Left renal pelvis (tissue), 4 donors: ENCODE measurements around the gene THBS4. TPM values are rescaled to one million over a fixed set of nuclear protein-coding genes. Genes with fewer than 3 reads are reported as not detected.
"Not testable (repeated sequence)": the region's sequence is repeated elsewhere in the genome, so short reads cannot be mapped to it uniquely, and the experiment has no call there.

ENCODE experiments used
- DNase-seq, 4 donors: peaks; one replicate each; pipeline ENCODE4 v3.0.0-alpha.2; 2013; ENCODE audit warnings: low read depth in 4 of 4, low spot score in 3 of 4
- polyA plus RNA-seq, 4 donors: library from polyadenylated mRNA; unstranded; fragments of 120-200 nt; gene quantifications; one replicate each; pipeline ENCODE4 v1.2.1, GENCODE V29; 2013; ENCODE audit not compliant: insufficient read length in 4 of 4

The THBS4 gene
- polyA plus RNA-seq, 4 donors, result 10.5 to 14.5 (median 12.1) TPM

DNA sequence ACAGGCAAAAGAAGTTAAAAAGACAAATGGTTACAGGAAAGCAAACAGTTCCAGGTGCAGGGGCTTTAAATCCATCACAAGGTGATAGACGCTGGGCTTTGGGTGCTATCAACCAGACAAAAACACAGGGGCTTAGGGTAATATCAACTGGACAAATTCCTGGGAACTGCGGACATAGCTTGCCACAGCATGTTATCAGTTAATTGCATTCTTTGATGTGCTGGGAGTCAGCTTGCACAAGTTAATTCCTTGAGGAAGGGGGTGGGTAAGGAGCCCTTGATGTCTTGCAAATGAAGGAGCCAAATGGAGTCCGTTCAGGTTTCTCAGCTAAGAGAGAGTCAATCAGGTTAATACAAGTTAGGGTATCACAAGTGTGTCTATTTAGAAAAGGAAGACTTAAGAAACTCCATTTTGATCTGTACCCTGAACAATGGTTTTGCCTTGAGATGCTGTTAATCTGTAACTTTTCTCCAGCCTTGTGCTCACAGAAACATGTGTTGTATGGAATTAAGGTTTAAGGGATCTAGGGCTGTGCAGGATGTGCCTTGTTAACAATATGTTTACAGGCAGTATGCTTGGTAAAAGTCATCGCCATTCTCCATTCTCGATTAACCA is 76.3 kb downstream of the THBS4 start:
- not testable (repeated sequence) for DNase-seq

- DNase-seq, result no peak
Observed at GRCh38 chr5:80114860-80115259, 79.7 kb downstream of the THBS4 start.

DNA sequence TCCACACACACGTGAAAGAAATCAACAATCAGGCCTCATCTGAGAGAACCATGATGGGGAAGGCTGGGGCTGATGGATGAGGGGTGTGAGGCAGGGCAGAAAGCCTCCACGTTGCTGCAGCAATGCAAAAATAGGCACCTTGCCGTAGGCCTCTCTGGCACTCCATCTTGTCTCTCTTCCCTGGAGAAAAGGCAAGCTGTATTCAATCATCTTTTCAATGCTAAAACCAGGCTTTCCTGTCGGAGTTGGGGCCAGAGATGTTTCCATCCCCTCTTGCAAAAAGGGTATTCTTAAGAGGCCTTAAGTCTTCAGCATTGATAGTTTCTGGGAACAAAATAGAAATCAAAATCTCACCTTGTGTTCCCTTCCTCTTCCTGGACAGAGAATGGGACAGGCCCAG is 80.9 kb downstream of the THBS4 start:
- DNase-seq, result no peak

DNA sequence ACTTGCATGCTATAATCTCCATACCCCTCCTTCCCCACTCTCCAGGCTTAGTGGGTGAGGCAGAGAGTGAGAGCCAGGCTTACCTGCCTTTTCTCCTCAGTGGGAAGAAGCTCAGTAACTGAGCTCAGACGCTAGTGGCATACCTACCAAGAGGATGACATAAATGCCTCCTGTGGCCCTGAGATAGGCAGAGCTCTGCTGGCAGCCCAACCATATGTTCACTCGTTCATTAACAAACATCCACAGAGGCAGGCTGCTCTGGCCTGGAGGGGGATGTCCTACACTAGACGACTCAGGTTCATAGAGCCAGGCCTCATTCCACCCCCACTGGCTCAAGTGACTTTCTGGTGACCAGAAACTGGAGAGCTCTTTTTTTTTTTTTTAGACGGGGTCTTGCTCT is 81.3 kb downstream of the THBS4 start:
- no peak for DNase-seq

- DNase-seq, result no peak
Observed at GRCh38 chr5:80117446-80117845, 82.3 kb downstream of the THBS4 start.

DNA sequence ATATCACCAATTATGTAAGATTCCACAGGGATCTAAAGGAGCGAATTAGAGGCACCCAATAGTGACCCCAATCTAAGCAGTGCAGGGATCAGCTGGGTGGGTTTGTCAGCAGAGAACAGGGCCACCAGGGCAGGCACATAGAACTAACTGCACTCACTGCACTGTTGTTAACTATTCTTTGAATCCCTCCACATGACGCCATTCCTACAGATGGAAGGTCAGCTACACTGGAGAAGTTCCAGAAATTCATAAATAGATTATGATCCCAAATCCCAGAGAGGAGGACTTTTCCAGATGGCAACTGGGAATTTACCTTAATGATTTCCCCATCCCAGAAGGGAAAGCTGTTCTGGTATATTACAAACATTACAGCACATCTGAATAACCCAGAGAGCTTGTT is 84.2 kb downstream of the THBS4 start:
- DNase-seq, result no peak

GRCh38 chr5:80122579-80122978 is 87.4 kb downstream of the THBS4 start:
- no peak for DNase-seq

- DNase-seq, result no peak
Observed at GRCh38 chr5:80124121-80124918, 89.2 kb downstream of the THBS4 start.

GRCh38 chr5:80125022-80125961 is 90.1 kb downstream of the THBS4 start:
- no peak for DNase-seq

GRCh38 chr5:80125962-80126480 is 90.9 kb downstream of the THBS4 start:
- no peak for DNase-seq

DNA sequence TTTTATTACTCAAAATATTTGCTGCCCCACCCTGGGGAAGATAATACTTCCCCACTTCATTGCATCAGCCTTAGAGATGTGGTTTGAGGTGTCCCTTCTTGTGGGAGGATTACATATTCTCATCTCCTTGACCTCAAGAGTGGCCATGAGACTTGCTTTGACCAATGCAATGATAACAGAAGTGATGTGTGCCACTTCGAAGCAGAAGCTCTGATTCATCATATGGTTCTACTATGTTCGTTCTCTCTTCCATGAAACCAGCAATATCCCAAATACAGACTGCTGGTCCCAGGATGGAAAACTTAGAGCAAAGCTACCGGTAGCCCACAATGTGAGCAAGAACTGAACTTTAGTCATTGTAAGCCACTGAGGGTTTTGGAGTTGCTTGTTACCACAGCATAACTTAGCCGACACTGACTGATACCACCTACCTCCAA is 92.0 kb downstream of the THBS4 start:
- no peak for DNase-seq

DNA sequence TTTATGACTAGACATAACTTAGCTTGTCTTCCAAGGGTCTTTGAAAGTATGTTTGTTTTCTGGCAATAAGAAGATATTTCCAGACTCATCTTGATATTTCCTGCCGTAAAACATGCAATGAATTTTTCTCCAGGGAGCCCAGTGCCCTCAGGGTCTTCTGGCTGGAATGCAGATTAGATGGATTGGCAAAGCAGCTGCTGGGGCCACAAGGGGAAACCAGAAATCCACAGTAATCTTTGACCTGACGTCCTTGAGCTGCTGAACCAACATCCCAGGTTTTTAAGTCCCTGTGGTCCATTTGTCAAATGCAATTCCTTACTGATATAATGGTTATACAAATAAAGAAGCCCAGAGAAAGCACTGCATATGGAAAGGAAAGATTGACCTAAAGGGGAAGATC is 93.0 kb downstream of the THBS4 start:
- DNase-seq, result peak in 2 of 4 donors; percentile 33 to 39

GRCh38 chr5:80129146-80129545 is 94.0 kb downstream of the THBS4 start:
- no peak for DNase-seq

Other genes with a start within 250 kb of the THBS4 start
- gene MTX3, start 44.1 kb upstream of the THBS4 start, polyA plus RNA-seq, result 10 to 100 TPM; 24.2 to 29.1 (median 26.7) TPM
- 10 to 100 TPM; 26.2 to 58.1 (median 53.0) TPM for gene SERINC5, start 220.7 kb downstream of the THBS4 start, polyA plus RNA-seq